Transverse colon (tissue), 3 donors: ENCODE results near the gene BANP.

ENCODE experiments used
- CTCF ChIP-seq, 5 experiments: fragments of 200-600 bp in 3 of 5; fragments of 450-650 bp in 2 of 5; sonication (generic) in 3 of 5; IDR thresholded peaks; 1 replicate in 2 of 5; 2 replicates in 3 of 5; pipeline ENCODE4 v1.5.1; 2016 to 2017; ENCODE audit warnings: antibody characterized with exemption in 5 of 5, inconsistent platforms in 3 of 5, mild to moderate bottlenecking in 2 of 5, moderate library complexity in 1 of 5
- EP300 ChIP-seq: sonication (generic); formaldehyde crosslinking; IDR thresholded peaks from one replicate; pipeline ENCODE4 v1.6.1; 2017; ENCODE audit warnings: antibody characterized with exemption, low read depth

GRCh38 chr16:87966685-87967185 lies 15.5 kb downstream of the BANP start:
- TF ChIP-seq EP300: no peak
- TF ChIP-seq CTCF (IDR thresholded peaks at IDR 0.05): no peak
